K562 (cell line): ENCODE measurements around the gene SLCO2A1.

Experiments
- EZH2 ChIP-seq: IDR thresholded peaks from 2 replicates; pipeline ENCODE4 v1.6.1; 2012; ENCODE audit warnings: low read depth, mild to moderate bottlenecking, inconsistent platforms, low read length, borderline replicate concordance
- HNRNPL ChIP-seq: fragments of 200-400 bp; formaldehyde crosslinking; IDR thresholded peaks from 2 replicates; pipeline ENCODE4 v1.6.1; 2017; ENCODE audit warnings: low read depth, mild to moderate bottlenecking, low read length
- MAX ChIP-seq: sonication (generic); formaldehyde crosslinking; IDR thresholded peaks from 2 replicates; pipeline ENCODE4 v1.9.0; 2022; ENCODE audit warnings: mild to moderate bottlenecking, missing genetic modification reagents
- NELFE ChIP-seq: IDR thresholded peaks from 2 replicates; pipeline ENCODE4 v1.6.1; 2011; ENCODE audit warnings: mild to moderate bottlenecking; ENCODE audit not compliant: insufficient read depth, insufficient read length
- RBM15 ChIP-seq: fragments of 200-400 bp; formaldehyde crosslinking; IDR thresholded peaks from 2 replicates; pipeline ENCODE4 v1.6.1; 2018; ENCODE audit warnings: mild to moderate bottlenecking, low read length, moderate library complexity; ENCODE audit not compliant: insufficient read depth
- RBM39 ChIP-seq: fragments of 200-400 bp; formaldehyde crosslinking; optimal IDR thresholded peaks from 2 replicates; pipeline ENCODE3; 2018; ENCODE audit warnings: low read depth, low read length
- ZNF311 ChIP-seq: fragments of 250-450 bp; sonication (Bioruptor Pico); IDR thresholded peaks from 2 replicates; pipeline ENCODE4 v1.4.0; 2020; ENCODE audit warnings: mild to moderate bottlenecking, moderate library complexity
- ZNF318 ChIP-seq, 2 experiments: fragments of 450-650 bp; IDR thresholded peaks; 2 replicates each; pipeline ENCODE4 v1.6.1; 2016; ENCODE audit warnings: mild to moderate bottlenecking in 2 of 2, borderline replicate concordance in 1 of 2, low read depth in 1 of 2, moderate library complexity in 1 of 2

- TF ChIP-seq ZNF311 = no peak
- TF ChIP-seq RBM15 = no peak
- no peak for TF ChIP-seq EZH2
- no peak for TF ChIP-seq HNRNPL
- no peak for TF ChIP-seq ZNF318 (IDR thresholded peaks at IDR 0.05; ENCODE audit: borderline replicate concordance in 1 of 2, low read depth in 1 of 2)
- no peak for TF ChIP-seq MAX (CRISPR knock-in tag)
- TF ChIP-seq NELFE = no peak
- TF ChIP-seq RBM39 = no peak
These were observed 99.3 kb downstream of the SLCO2A1 start for GRCh38 chr3:133930341-133930933.
